ENCODE data around the gene QTRT2.

DNA sequence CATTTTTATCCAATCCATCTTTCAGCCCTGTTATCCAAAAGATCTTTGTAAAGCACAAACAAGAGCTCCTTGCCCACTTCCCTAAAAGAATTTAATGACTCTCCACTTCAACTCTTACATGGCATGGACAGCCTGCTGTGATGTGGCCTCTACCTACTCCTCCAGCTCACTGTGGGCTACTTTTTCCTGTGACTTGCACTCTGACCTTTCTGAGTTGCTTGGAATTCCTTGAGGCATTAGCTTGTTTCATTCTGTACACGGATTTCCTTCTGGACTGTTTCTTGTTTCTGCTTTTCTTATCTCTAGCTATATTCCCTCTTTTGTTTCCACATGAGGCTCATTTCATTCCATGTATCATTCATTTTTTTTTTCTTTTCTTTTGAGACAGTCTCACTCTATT, 15.2 kb downstream of the QTRT2 start:
- TF ChIP-seq, protein P1, sequence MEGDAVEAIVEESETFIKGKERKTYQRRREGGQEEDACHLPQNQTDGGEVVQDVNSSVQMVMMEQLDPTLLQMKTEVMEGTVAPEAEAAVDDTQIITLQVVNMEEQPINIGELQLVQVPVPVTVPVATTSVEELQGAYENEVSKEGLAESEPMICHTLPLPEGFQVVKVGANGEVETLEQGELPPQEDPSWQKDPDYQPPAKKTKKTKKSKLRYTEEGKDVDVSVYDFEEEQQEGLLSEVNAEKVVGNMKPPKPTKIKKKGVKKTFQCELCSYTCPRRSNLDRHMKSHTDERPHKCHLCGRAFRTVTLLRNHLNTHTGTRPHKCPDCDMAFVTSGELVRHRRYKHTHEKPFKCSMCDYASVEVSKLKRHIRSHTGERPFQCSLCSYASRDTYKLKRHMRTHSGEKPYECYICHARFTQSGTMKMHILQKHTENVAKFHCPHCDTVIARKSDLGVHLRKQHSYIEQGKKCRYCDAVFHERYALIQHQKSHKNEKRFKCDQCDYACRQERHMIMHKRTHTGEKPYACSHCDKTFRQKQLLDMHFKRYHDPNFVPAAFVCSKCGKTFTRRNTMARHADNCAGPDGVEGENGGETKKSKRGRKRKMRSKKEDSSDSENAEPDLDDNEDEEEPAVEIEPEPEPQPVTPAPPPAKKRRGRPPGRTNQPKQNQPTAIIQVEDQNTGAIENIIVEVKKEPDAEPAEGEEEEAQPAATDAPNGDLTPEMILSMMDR (conservative IDR thresholded peaks at IDR 0.05; ENCODE audit: low read length) = no peak
- no peak for TF ChIP-seq EZH2phosphoT487 (IDR thresholded peaks at IDR 0.05; ENCODE audit: borderline replicate concordance)
